GM19193 (cell line): Measurements from ENCODE around the gene ZYG11B.
A peak's percentile ranks its signal among the peaks of the same experiment; 100 is the strongest.

Experiments used
- POLR2A ChIP-seq: IDR thresholded peaks from 4 replicates; pipeline ENCODE4 v1.6.1; 2011; ENCODE audit not compliant: insufficient read depth, insufficient read length; ENCODE audit errors: extremely low read depth

The ZYG11B gene

GRCh38 chr1:52726265-52727113 is at the start of gene ZYG11B:
TSS of gene ZYG11B (plus strand) at chr1:52726453. CDS start at chr1:52726654, 201 bp downstream.
- TF ChIP-seq POLR2A = peak; percentile 73

GRCh38 chr1:52677076-52677806 is 49.0 kb upstream of the ZYG11B start:
- TF ChIP-seq POLR2A = no peak

- TF ChIP-seq POLR2A = no peak
These were observed 47.2 kb upstream of the ZYG11B start for GRCh38 chr1:52679048-52679447.

DNA sequence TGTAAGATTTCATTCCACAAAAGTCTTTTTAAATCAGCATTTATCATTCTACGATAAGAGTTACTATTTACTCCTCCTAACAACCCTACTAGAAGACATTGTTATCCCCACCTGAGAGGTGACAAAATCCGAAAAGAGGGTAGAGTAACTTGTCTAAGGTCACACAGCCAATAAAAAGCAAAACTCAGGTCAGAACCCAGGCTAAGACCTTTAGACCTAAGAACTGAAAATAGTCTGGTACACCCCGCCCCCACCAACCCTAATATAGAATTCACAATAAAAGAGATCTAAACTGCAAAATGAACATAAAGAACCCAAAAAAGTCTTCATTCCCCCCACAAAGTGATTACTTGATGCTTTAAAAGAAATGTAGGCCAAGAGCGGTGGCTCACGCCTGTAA is 46.8 kb upstream of the ZYG11B start:
- TF ChIP-seq POLR2A = no peak

DNA sequence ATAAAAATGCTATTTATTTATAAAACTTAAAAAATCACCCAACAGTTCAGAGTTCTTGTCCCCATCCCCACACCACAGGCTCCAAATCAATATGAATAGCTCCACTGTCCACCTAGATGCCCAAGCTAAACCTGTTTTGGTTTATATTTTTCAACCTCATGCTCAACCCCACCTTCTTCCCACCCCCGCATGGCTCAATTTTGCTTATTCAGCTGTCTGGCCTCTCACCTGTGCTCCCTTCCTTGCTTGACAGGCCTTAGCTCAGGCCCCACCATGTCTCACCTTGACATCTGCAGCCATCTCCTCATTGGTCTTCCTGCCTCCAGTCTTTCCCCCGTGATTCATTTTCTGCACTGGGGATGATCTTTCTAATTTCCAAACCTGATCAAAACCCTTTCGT is 45.9 kb upstream of the ZYG11B start:
- no peak for TF ChIP-seq POLR2A

GRCh38 chr1:52681136-52681535 is 45.1 kb upstream of the ZYG11B start:
- no peak for TF ChIP-seq POLR2A

GRCh38 chr1:52683367-52683940 is 42.8 kb upstream of the ZYG11B start:
- TF ChIP-seq POLR2A = no peak

GRCh38 chr1:52684545-52684944 is 41.7 kb upstream of the ZYG11B start:
- TF ChIP-seq POLR2A = no peak

DNA sequence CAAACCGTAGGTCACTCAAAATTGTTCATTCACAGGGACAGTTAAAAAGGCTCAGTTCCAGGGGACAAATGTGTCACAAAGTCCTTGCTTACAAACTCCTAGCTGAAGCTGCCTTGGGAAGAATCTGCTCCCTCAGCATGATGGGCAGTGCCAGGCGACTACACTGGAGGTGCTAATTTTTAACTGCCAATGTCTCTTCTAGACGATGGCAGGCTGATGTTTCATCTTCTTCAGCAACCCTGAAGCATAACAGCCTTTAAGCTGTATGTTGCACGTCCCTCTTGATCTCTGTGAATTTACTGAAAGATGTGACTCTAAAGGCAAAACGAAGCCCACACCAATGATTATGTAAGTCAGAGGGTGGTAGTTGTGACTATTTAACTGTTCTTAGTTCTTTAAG is 39.4 kb upstream of the ZYG11B start:
- TF ChIP-seq POLR2A = no peak

DNA sequence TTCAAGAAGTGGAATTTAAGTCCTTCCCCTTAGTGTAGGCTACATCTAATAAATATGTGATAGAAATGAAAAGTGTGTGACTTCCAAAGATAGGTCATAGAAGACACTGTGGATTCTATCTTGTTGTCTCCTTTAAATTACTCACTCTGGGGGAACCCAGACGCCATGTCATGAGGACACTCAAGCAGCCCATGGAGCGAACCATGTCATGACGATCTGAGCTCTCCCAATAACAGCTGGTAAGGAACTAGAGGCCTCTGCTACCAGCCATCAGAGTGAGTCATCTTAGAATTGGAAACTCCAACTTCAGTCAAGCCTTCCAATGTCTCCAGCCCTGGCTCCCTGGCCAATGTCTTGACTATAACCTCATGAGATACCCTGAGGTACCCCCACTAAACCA is 34.4 kb upstream of the ZYG11B start:
- no peak for TF ChIP-seq POLR2A

DNA sequence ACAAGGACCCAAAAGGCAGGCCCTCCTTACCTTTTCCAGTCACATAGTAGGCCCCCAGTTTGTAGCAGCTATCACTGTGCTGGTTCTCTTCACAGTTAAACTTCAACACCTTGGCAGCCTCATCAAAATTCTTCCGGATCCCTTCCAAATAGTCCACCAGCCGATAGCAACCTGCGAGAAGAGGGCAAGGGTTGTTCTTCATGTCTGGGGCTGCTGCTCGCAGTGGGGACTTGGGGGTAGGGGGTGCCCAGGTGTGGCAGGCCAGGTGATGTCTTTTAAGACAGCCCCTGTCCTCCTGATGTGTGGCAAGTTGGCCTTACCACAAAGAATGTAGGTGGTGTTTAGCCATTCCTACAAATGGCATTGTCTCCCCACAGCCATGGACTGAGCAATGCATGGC is 33.6 kb upstream of the ZYG11B start:
- no peak for TF ChIP-seq POLR2A

GRCh38 chr1:52693843-52694242 is 32.4 kb upstream of the ZYG11B start:
- TF ChIP-seq POLR2A = no peak

DNA sequence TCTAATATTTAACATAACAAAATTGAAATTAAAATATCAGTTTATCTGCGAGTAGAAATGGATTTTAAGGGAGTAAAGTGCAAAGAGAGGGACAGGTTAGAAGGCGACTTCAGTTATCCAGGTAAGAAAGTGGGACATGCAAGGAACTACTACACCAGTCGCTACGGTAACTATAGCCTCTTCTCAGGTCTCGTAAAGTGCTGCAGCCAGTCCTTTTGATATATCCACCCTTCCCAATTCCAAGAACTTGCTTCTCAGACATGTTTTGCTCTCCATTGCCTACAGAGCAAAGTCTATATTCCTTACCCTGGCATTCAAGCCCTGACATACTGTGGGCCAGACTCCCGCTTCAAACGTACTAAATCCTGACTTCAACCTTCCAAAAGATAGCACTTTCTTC is 30.6 kb upstream of the ZYG11B start:
- TF ChIP-seq POLR2A = no peak

GRCh38 chr1:52697795-52698674 is 28.2 kb upstream of the ZYG11B start, which contains the start of gene COA7:
TSS of gene COA7 (minus strand) at chr1:52698347. CDS start at chr1:52698326, 21 bp downstream.
- peak; percentile 64 for TF ChIP-seq POLR2A

DNA sequence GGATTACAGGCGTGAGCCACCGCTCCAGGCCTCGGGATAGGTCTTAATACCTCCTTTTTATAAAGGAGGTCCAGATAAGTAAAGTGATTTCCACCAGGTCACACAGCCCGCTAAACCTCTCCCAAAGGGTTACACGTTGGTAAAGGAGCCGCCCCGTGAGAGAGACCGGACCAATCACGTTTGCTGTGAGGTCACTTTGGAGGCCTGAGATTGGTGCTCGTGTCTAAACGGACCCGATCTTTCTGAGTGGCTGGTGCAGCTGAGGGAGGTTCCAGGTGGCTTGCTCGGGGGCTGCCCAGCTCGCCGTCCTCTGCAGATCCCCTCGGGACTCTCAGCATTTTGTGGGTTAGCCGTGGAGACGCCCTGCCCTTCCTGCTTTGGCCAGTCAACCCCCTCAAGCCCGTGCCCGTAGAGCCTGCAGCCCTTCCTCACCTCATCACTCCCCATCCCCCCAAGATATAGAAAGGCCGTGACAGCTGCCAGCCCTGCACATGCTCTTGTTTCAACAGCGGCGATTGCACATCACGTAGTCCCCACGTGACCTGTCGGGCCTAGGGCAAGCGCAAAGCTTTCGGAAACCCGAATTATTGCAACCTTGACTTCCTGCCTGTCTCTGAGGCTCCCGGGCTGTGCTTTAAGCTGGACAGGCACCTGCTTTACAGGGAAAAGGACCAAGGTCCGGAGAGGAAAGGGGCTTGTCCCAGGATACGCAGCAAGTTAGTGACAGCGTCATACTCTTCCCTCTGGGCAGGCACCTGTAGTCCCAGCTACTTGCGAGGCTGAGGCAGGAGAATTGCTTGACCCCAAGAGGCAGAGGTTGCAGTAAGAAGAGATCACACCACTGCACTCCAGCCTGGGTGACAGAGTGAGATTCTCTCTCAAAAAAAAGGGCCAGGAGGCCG is 23.1 kb upstream of the ZYG11B start:
- TF ChIP-seq POLR2A = no peak
